Measurements from ENCODE around the gene FUT2. TPM values are rescaled to one million over a fixed set of nuclear protein-coding genes. Genes with fewer than 3 reads are reported as not detected.

The FUT2 gene
- total and polyA plus RNA-seq, 2 of the 13 experiments (the other 11 are each of a cell fraction or from before 2014, with no cell fraction given): 0.07 TPM; not detected in 1

GRCh38 chr19:48674921-48675824 lies 20.6 kb upstream of the FUT2 start (continued):
- TF ChIP-seq ZNF225 (CRISPR knock-in tag; IDR thresholded peaks at IDR 0.05): 0 out of 2 replicates have a peak, but pooled peaks have one; percentile 51
- TF ChIP-seq ZNF550 (CRISPR knock-in tag; IDR thresholded peaks at IDR 0.05; ENCODE audit: borderline replicate concordance): no peak
- 0 out of 2 replicates have a peak, but pooled peaks have one; percentile 44 for TF ChIP-seq DR1 (CRISPR knock-in tag; IDR thresholded peaks at IDR 0.05)
- peak; percentile 38; the same call in 1 of the 2 replicates for TF ChIP-seq FOSL2 (CRISPR knock-in tag; IDR thresholded peaks at IDR 0.05)
- TF ChIP-seq ELF1 (CRISPR knock-in tag; IDR thresholded peaks at IDR 0.05): 0 out of 2 replicates have a peak, but pooled peaks have one; percentile 23
- TF ChIP-seq ZNF766 (CRISPR knock-in tag; IDR thresholded peaks at IDR 0.05; ENCODE audit: borderline replicate concordance): no peak
- TF ChIP-seq KDM1A (CRISPR knock-in tag; IDR thresholded peaks at IDR 0.05): no peak
- TF ChIP-seq NBN (conservative IDR thresholded peaks at IDR 0.05): no peak
- no peak for TF ChIP-seq KDM3A (CRISPR knock-in tag; IDR thresholded peaks at IDR 0.05; ENCODE audit: low read depth)
- TF ChIP-seq GABPB1 (CRISPR knock-in tag; IDR thresholded peaks at IDR 0.05): peak; percentile 33; the same call in 1 of the 2 replicates
- TF ChIP-seq ZNF563 (CRISPR knock-in tag; IDR thresholded peaks at IDR 0.05): no peak
- TF ChIP-seq, protein P1, sequence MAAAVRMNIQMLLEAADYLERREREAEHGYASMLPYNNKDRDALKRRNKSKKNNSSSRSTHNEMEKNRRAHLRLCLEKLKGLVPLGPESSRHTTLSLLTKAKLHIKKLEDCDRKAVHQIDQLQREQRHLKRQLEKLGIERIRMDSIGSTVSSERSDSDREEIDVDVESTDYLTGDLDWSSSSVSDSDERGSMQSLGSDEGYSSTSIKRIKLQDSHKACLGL (CRISPR knock-in tag; IDR thresholded peaks at IDR 0.05): no peak; the same call in 1 of the 2 replicates
- no peak for TF ChIP-seq MATR3 (CRISPR knock-in tag; IDR thresholded peaks at IDR 0.05)
- no peak for TF ChIP-seq ZNF33A (CRISPR knock-in tag; IDR thresholded peaks at IDR 0.05; ENCODE audit: borderline replicate concordance)
- no peak for TF ChIP-seq IKZF4 (CRISPR knock-in tag; IDR thresholded peaks at IDR 0.05; ENCODE audit: borderline replicate concordance, low read depth, not compliant biosample characterization)
- no peak for TF ChIP-seq ZNF782 (CRISPR knock-in tag; IDR thresholded peaks at IDR 0.05; ENCODE audit: borderline replicate concordance)
- TF ChIP-seq, protein P2, sequence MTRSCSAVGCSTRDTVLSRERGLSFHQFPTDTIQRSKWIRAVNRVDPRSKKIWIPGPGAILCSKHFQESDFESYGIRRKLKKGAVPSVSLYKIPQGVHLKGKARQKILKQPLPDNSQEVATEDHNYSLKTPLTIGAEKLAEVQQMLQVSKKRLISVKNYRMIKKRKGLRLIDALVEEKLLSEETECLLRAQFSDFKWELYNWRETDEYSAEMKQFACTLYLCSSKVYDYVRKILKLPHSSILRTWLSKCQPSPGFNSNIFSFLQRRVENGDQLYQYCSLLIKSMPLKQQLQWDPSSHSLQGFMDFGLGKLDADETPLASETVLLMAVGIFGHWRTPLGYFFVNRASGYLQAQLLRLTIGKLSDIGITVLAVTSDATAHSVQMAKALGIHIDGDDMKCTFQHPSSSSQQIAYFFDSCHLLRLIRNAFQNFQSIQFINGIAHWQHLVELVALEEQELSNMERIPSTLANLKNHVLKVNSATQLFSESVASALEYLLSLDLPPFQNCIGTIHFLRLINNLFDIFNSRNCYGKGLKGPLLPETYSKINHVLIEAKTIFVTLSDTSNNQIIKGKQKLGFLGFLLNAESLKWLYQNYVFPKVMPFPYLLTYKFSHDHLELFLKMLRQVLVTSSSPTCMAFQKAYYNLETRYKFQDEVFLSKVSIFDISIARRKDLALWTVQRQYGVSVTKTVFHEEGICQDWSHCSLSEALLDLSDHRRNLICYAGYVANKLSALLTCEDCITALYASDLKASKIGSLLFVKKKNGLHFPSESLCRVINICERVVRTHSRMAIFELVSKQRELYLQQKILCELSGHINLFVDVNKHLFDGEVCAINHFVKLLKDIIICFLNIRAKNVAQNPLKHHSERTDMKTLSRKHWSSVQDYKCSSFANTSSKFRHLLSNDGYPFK (CRISPR knock-in tag; IDR thresholded peaks at IDR 0.05; ENCODE audit: borderline replicate concordance): peak; percentile 44; the same call in 1 of the 2 replicates
- TF ChIP-seq IRF2 (CRISPR knock-in tag; IDR thresholded peaks at IDR 0.05): no peak
- no peak for TF ChIP-seq ZKSCAN1 (IDR thresholded peaks at IDR 0.05; ENCODE audit: low read length)
- no peak for TF ChIP-seq EZH2 (conservative IDR thresholded peaks at IDR 0.05; ENCODE audit: low read depth, low read length)
- TF ChIP-seq KDM5B (CRISPR knock-in tag; IDR thresholded peaks at IDR 0.05; ENCODE audit: borderline replicate concordance): peak; percentile 76
- peak; percentile 91 for TF ChIP-seq RAD21 (CRISPR knock-in tag; IDR thresholded peaks at IDR 0.05)
- TF ChIP-seq PCBP2 (optimal IDR thresholded peaks at IDR 0.05; ENCODE audit: low read depth, low read length, poor library complexity, severe bottlenecking): no peak
- no peak for TF ChIP-seq ZNF562 (CRISPR knock-in tag; IDR thresholded peaks at IDR 0.05; ENCODE audit: borderline replicate concordance)
- peak; percentile 65 for TF ChIP-seq MED8 (CRISPR knock-in tag; IDR thresholded peaks at IDR 0.05; ENCODE audit: insufficient replicate concordance)
